ENCODE data around the gene PTPN3.

The PTPN3 gene

DNA sequence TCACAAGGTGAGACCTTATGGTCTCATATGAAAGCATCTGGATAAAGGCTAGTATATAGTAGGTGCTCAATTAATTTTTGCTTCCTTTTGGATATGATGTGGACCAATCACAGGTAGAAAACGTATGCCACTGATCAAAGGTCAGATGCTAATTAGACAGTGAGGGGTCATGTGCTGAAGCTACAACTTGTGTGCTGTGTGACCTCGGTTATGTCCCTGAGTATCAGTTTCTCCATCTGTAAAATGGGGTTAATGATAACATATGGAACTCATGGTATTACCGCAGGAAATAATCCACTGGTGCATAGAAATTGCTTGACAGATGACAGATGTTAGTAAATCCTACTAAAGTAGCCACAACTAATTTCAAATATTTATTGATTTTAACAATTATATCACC is 62.0 kb downstream of the PTPN3 start:
- no peak for ATAC-seq
- TF ChIP-seq SNAI2 (CRISPR knock-in tag; IDR thresholded peaks at IDR 0.05) (no peak), TCF4 (CRISPR knock-in tag; IDR thresholded peaks at IDR 0.05; ENCODE audit: borderline replicate concordance) (no peak), ZFP30 (CRISPR knock-in tag; IDR thresholded peaks at IDR 0.05) (no peak), ESRRG (CRISPR knock-in tag; IDR thresholded peaks at IDR 0.05) (no peak), TOX (CRISPR knock-in tag; IDR thresholded peaks at IDR 0.05; ENCODE audit: borderline replicate concordance) (no peak), ZNF565 (CRISPR knock-in tag; conservative IDR thresholded peaks at IDR 0.05; ENCODE audit: low read depth) (no peak), ZC3H10 (CRISPR knock-in tag; IDR thresholded peaks at IDR 0.05) (no peak), GLIS3 (CRISPR knock-in tag; IDR thresholded peaks at IDR 0.05) (no peak), ZNF8 (CRISPR knock-in tag; IDR thresholded peaks at IDR 0.05) (no peak), RARB (CRISPR knock-in tag; IDR thresholded peaks at IDR 0.05) (no peak)
- TF ChIP-seq, protein P1, sequence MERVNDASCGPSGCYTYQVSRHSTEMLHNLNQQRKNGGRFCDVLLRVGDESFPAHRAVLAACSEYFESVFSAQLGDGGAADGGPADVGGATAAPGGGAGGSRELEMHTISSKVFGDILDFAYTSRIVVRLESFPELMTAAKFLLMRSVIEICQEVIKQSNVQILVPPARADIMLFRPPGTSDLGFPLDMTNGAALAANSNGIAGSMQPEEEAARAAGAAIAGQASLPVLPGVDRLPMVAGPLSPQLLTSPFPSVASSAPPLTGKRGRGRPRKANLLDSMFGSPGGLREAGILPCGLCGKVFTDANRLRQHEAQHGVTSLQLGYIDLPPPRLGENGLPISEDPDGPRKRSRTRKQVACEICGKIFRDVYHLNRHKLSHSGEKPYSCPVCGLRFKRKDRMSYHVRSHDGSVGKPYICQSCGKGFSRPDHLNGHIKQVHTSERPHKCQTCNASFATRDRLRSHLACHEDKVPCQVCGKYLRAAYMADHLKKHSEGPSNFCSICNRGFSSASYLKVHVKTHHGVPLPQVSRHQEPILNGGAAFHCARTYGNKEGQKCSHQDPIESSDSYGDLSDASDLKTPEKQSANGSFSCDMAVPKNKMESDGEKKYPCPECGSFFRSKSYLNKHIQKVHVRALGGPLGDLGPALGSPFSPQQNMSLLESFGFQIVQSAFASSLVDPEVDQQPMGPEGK (CRISPR knock-in tag; IDR thresholded peaks at IDR 0.05; ENCODE audit: borderline replicate concordance): no peak
- TF ChIP-seq, protein P2, sequence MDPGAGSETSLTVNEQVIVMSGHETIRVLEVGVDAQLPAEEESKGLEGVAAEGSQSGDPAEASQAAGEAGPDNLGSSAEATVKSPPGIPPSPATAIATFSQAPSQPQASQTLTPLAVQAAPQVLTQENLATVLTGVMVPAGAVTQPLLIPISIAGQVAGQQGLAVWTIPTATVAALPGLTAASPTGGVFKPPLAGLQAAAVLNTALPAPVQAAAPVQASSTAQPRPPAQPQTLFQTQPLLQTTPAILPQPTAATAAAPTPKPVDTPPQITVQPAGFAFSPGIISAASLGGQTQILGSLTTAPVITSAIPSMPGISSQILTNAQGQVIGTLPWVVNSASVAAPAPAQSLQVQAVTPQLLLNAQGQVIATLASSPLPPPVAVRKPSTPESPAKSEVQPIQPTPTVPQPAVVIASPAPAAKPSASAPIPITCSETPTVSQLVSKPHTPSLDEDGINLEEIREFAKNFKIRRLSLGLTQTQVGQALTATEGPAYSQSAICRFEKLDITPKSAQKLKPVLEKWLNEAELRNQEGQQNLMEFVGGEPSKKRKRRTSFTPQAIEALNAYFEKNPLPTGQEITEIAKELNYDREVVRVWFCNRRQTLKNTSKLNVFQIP (CRISPR knock-in tag; IDR thresholded peaks at IDR 0.05; ENCODE audit: borderline replicate concordance, low read depth): no peak

DNA sequence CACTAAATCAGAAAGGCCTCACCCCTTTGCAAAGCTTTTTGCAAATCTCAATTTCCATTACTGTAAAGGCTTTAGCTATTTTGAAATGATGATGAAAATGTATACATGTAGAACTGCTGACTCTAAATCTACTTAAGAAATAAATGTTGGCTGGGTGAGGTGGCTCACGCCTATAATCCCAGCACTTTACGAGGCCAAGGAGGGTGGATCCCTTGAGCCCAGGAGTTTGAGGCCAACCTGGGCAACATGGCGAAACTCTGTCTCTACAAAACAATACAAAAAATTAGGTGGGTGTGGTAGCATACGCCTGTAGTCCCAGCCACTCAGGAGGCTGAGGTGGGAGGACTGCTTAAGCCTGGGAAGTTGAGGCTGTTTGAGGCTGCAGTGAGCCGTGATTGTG is 64.6 kb downstream of the PTPN3 start:
- no peak for TF ChIP-seq ZNF565 (CRISPR knock-in tag; conservative IDR thresholded peaks at IDR 0.05; ENCODE audit: low read depth)
- ATAC-seq: no peak

DNA sequence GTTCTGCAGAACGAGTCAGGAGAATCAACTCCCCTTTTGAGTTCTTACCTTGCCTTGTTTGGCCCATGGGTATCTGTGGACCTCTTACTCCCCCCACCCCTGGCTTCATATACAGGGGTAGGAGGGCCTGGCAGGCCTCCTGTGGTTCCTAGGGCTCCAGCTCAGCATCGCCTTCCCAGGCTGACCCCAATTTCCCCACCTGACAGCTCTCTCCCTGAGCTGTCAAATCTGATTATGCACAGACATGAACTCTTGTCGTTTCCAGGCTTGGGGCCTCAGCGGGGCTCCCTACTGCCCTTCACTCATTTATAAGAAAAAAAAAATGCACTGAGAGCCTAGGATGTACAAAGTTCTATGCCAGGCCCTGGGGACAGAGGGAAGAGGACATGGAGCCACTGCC is 67.9 kb downstream of the PTPN3 start:
- no peak for TF ChIP-seq ISL1 (CRISPR knock-in tag; IDR thresholded peaks at IDR 0.05)
- TF ChIP-seq GLIS3 (CRISPR knock-in tag; IDR thresholded peaks at IDR 0.05): no peak
- no peak for TF ChIP-seq TOX (CRISPR knock-in tag; IDR thresholded peaks at IDR 0.05; ENCODE audit: borderline replicate concordance)
- TF ChIP-seq PPARA (CRISPR knock-in tag; IDR thresholded peaks at IDR 0.05; ENCODE audit: borderline replicate concordance): no peak
- TF ChIP-seq ZNF8 (CRISPR knock-in tag; IDR thresholded peaks at IDR 0.05): no peak
- TF ChIP-seq, protein P2 (CRISPR knock-in tag; IDR thresholded peaks at IDR 0.05; ENCODE audit: borderline replicate concordance, low read depth): no peak
- TF ChIP-seq, protein P3, sequence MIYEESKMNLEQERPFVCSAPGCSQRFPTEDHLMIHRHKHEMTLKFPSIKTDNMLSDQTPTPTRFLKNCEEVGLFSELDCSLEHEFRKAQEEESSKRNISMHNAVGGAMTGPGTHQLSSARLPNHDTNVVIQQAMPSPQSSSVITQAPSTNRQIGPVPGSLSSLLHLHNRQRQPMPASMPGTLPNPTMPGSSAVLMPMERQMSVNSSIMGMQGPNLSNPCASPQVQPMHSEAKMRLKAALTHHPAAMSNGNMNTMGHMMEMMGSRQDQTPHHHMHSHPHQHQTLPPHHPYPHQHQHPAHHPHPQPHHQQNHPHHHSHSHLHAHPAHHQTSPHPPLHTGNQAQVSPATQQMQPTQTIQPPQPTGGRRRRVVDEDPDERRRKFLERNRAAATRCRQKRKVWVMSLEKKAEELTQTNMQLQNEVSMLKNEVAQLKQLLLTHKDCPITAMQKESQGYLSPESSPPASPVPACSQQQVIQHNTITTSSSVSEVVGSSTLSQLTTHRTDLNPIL (CRISPR knock-in tag; IDR thresholded peaks at IDR 0.05; ENCODE audit: low read depth): no peak
- TF ChIP-seq ARNTL (CRISPR knock-in tag; IDR thresholded peaks at IDR 0.05; ENCODE audit: borderline replicate concordance, low read depth): no peak
- no peak for ATAC-seq

DNA sequence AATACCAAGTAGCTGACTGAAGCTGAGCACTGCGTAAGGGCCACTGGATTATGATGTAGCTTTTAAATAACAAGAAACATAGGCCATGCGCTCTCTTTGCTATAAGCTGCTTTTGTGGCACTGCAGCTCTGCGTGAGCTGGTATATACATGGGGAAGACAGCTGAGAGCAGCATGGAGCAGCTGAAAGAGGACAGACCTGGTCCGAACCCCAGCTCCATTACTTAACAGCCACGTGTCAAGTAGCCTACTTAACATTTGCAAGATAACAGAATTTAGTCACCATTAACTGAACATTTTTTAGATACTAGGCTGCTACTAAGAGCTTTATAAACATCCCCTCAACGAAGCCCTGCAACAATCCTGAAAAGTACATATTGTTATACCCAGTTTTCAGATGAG is 69.3 kb downstream of the PTPN3 start:
- TF ChIP-seq, protein P3 (CRISPR knock-in tag; IDR thresholded peaks at IDR 0.05; ENCODE audit: low read depth): no peak
- TF ChIP-seq ZNF565 (CRISPR knock-in tag; conservative IDR thresholded peaks at IDR 0.05; ENCODE audit: low read depth): no peak
- TF ChIP-seq ARNTL (CRISPR knock-in tag; IDR thresholded peaks at IDR 0.05; ENCODE audit: borderline replicate concordance, low read depth): no peak
- TF ChIP-seq GLIS3 (CRISPR knock-in tag; IDR thresholded peaks at IDR 0.05): no peak
- no peak for TF ChIP-seq ISL1 (CRISPR knock-in tag; IDR thresholded peaks at IDR 0.05)
- TF ChIP-seq BACH2 (CRISPR knock-in tag; IDR thresholded peaks at IDR 0.05; ENCODE audit: borderline replicate concordance): no peak
- TF ChIP-seq, protein P2 (CRISPR knock-in tag; IDR thresholded peaks at IDR 0.05; ENCODE audit: borderline replicate concordance, low read depth): no peak
- TF ChIP-seq ZNF70 (CRISPR knock-in tag; IDR thresholded peaks at IDR 0.05): no peak
- TF ChIP-seq, protein P4, sequence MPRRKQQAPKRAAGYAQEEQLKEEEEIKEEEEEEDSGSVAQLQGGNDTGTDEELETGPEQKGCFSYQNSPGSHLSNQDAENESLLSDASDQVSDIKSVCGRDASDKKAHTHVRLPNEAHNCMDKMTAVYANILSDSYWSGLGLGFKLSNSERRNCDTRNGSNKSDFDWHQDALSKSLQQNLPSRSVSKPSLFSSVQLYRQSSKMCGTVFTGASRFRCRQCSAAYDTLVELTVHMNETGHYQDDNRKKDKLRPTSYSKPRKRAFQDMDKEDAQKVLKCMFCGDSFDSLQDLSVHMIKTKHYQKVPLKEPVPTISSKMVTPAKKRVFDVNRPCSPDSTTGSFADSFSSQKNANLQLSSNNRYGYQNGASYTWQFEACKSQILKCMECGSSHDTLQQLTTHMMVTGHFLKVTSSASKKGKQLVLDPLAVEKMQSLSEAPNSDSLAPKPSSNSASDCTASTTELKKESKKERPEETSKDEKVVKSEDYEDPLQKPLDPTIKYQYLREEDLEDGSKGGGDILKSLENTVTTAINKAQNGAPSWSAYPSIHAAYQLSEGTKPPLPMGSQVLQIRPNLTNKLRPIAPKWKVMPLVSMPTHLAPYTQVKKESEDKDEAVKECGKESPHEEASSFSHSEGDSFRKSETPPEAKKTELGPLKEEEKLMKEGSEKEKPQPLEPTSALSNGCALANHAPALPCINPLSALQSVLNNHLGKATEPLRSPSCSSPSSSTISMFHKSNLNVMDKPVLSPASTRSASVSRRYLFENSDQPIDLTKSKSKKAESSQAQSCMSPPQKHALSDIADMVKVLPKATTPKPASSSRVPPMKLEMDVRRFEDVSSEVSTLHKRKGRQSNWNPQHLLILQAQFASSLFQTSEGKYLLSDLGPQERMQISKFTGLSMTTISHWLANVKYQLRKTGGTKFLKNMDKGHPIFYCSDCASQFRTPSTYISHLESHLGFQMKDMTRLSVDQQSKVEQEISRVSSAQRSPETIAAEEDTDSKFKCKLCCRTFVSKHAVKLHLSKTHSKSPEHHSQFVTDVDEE (CRISPR knock-in tag; IDR thresholded peaks at IDR 0.05): no peak
- ATAC-seq: no peak
